Neural progenitor cell (in vitro differentiated cells): Measurements from ENCODE around the gene ANTXRL. TPM values are rescaled to one million over a fixed set of nuclear protein-coding genes. Genes with fewer than 3 reads are reported as not detected.
"Not testable (repeated sequence)": the region's sequence is repeated elsewhere in the genome, so short reads cannot be mapped to it uniquely, and the experiment has no call there.

Source experiments
- DNase-seq: peaks from one replicate; pipeline ENCODE4 v3.0.0-alpha.2; 2016; ENCODE audit warnings: low spot score
- H2AFZ ChIP-seq: fragments of 200-600 bp; sonication (generic); replicated peaks from 2 replicates; pipeline ENCODE4 v1.6.1; 2016; ENCODE audit warnings: antibody characterized with exemption
- H3F3A ChIP-seq: fragments of 200-600 bp; sonication (generic); 2 replicates; pipeline ENCODE4 v1.6.1; 2016; ENCODE audit warnings: antibody characterized with exemption, low read depth
- H3K27ac ChIP-seq: fragments of 200-600 bp; sonication (generic); 2 replicates; pipeline ENCODE4 v1.5.1; 2016; ENCODE audit warnings: mild to moderate bottlenecking
- H3K27me3 ChIP-seq: fragments of 200-600 bp; sonication (generic); 2 replicates; pipeline ENCODE4 v1.6.1; 2016; ENCODE audit warnings: mild to moderate bottlenecking, moderate library complexity
- H3K36me3 ChIP-seq: fragments of 200-600 bp; sonication (generic); 2 replicates; pipeline ENCODE4 v1.5.1; 2016
- H3K4me1 ChIP-seq: fragments of 200-600 bp; sonication (generic); 2 replicates; pipeline ENCODE4 v1.6.1; 2016; ENCODE audit warnings: mixed run types
- H3K4me2 ChIP-seq: fragments of 200-600 bp; sonication (generic); 2 replicates; pipeline ENCODE4 v1.6.1; 2016
- H3K4me3 ChIP-seq: fragments of 200-600 bp; sonication (generic); 2 replicates; pipeline ENCODE4 v1.5.1; 2016
- H3K79me2 ChIP-seq: fragments of 200-600 bp; sonication (generic); 2 replicates; pipeline ENCODE4 v1.6.1; 2016; ENCODE audit warnings: low read depth
- H3K9ac ChIP-seq: fragments of 200-600 bp; sonication (generic); 2 replicates; pipeline ENCODE4 v1.6.1; 2016
- H3K9me3 ChIP-seq: fragments of 200-600 bp; sonication (generic); 2 replicates; pipeline ENCODE4 v1.5.1; 2016; ENCODE audit warnings: low read depth
- H4K20me1 ChIP-seq: fragments of 200-600 bp; sonication (generic); 2 replicates; pipeline ENCODE4 v1.6.1; 2016; ENCODE audit warnings: low read depth
- H3K27ac Mint-ChIP-seq: 3 replicates; pipeline ENCODE4 v1.8.0; 2021; ENCODE audit warnings: mixed read lengths
- H3K27me3 Mint-ChIP-seq: 2 replicates; pipeline ENCODE4 v1.8.0; 2022; ENCODE audit warnings: low read depth, mild to moderate bottlenecking, inconsistent platforms, moderate library complexity, mixed read lengths; ENCODE audit not compliant: insufficient read depth
- H3K36me3 Mint-ChIP-seq: 3 replicates; pipeline ENCODE4 v1.8.0; 2021; ENCODE audit warnings: mixed read lengths
- H3K4me1 Mint-ChIP-seq: 3 replicates; pipeline ENCODE4 v1.8.0; 2021; ENCODE audit warnings: mixed read lengths
- H3K4me3 Mint-ChIP-seq: 3 replicates; pipeline ENCODE4 v1.8.0; 2021; ENCODE audit warnings: mild to moderate bottlenecking, moderate library complexity, mixed read lengths
- H3K9me3 Mint-ChIP-seq: 3 replicates; pipeline ENCODE4 v1.8.0; 2020; ENCODE audit warnings: mixed read lengths
- EZH2 ChIP-seq: fragments of 200-600 bp; sonication (generic); IDR thresholded peaks from 2 replicates; pipeline ENCODE4 v1.6.1; 2017; ENCODE audit warnings: antibody characterized with exemption, mild to moderate bottlenecking, moderate library complexity
- EZH2phosphoT487 ChIP-seq: fragments of 200-600 bp; sonication (generic); IDR thresholded peaks from 2 replicates; pipeline ENCODE4 v1.6.1; 2017; ENCODE audit warnings: antibody characterized with exemption
- total RNA-seq: library from RNA; depleted of rRNA; stranded (reverse); fragments of >200 nt; gene quantifications from 2 replicates; pipeline ENCODE4 v1.2.3, GENCODE V29; 2015; ENCODE audit warnings: low replicate concordance
- TF ChIP-seq, protein P1 (sequence below): fragments of 200-600 bp; sonication (generic); IDR thresholded peaks from 2 replicates; pipeline ENCODE4 v1.5.1; 2017; ENCODE audit warnings: antibody characterized with exemption, mild to moderate bottlenecking

Gene ANTXRL
- total RNA-seq, 1 donor from 2014 or later, result not detected

- no peak overlapping the region for H3K4me3 ChIP-seq
- no peaks in the 10 kb centered on the region for H3K36me3 Mint-ChIP-seq
- H3K9me3 Mint-ChIP-seq, result peaks cover 1% of the 10 kb centered on the region
- no peaks in the 10 kb centered on the region for H3K36me3 ChIP-seq
- H3K27me3 ChIP-seq, result no peaks in the 10 kb centered on the region
- no peaks in the 10 kb centered on the region for H3F3A ChIP-seq
- H3K4me1 Mint-ChIP-seq, result no peaks in the 10 kb centered on the region
- no peaks in the 10 kb centered on the region for H3K4me1 ChIP-seq
- no peak overlapping the region for H3K4me2 ChIP-seq
- H3K27me3 Mint-ChIP-seq, result no peaks in the 10 kb centered on the region
- H3K27ac Mint-ChIP-seq, result no peak overlapping the region
- no peak overlapping the region for H3K4me3 Mint-ChIP-seq
- H3K9ac ChIP-seq, result no peak overlapping the region
- TF ChIP-seq EZH2, result no peak
- TF ChIP-seq, protein P1, sequence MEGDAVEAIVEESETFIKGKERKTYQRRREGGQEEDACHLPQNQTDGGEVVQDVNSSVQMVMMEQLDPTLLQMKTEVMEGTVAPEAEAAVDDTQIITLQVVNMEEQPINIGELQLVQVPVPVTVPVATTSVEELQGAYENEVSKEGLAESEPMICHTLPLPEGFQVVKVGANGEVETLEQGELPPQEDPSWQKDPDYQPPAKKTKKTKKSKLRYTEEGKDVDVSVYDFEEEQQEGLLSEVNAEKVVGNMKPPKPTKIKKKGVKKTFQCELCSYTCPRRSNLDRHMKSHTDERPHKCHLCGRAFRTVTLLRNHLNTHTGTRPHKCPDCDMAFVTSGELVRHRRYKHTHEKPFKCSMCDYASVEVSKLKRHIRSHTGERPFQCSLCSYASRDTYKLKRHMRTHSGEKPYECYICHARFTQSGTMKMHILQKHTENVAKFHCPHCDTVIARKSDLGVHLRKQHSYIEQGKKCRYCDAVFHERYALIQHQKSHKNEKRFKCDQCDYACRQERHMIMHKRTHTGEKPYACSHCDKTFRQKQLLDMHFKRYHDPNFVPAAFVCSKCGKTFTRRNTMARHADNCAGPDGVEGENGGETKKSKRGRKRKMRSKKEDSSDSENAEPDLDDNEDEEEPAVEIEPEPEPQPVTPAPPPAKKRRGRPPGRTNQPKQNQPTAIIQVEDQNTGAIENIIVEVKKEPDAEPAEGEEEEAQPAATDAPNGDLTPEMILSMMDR, result no peak
- no peak for TF ChIP-seq EZH2phosphoT487
- no peaks in the 10 kb centered on the region for H3K9me3 ChIP-seq
- no peak for DNase-seq
- no peaks in the 10 kb centered on the region for H3K79me2 ChIP-seq
- H4K20me1 ChIP-seq, result no peaks in the 10 kb centered on the region
- no peak overlapping the region for H2AFZ ChIP-seq
- H3K27ac ChIP-seq, result no peak overlapping the region
These were observed 39.7 kb upstream of the ANTXRL start for GRCh38 chr10:46247181-46247475.

- Histone ChIP-seq H3K4me2 (no peak overlapping the region), H3K27me3 (no peaks in the 10 kb centered on the region), H3F3A (no peaks in the 10 kb centered on the region), H3K27ac (no peak overlapping the region), H3K4me1 (no peaks in the 10 kb centered on the region), H3K9ac (no peak overlapping the region), H3K36me3 (no peaks in the 10 kb centered on the region), H3K4me3 (no peak overlapping the region), H4K20me1 (no peaks in the 10 kb centered on the region), H3K9me3 (no peaks in the 10 kb centered on the region), H2AFZ (no peak overlapping the region), H3K79me2 (no peaks in the 10 kb centered on the region)
- Mint-ChIP-seq H3K9me3 (no peaks in the 10 kb centered on the region), H3K36me3 (no peaks in the 10 kb centered on the region), H3K27ac (no peak overlapping the region), H3K27me3 (no peaks in the 10 kb centered on the region), H3K4me1 (no peaks in the 10 kb centered on the region), H3K4me3 (no peak overlapping the region)
- TF ChIP-seq, protein P1, result no peak
- TF ChIP-seq EZH2phosphoT487, result no peak
- no peak for TF ChIP-seq EZH2
- DNase-seq, result no peak
These were observed 38.8 kb upstream of the ANTXRL start for GRCh38 chr10:46247808-46248569.

DNA sequence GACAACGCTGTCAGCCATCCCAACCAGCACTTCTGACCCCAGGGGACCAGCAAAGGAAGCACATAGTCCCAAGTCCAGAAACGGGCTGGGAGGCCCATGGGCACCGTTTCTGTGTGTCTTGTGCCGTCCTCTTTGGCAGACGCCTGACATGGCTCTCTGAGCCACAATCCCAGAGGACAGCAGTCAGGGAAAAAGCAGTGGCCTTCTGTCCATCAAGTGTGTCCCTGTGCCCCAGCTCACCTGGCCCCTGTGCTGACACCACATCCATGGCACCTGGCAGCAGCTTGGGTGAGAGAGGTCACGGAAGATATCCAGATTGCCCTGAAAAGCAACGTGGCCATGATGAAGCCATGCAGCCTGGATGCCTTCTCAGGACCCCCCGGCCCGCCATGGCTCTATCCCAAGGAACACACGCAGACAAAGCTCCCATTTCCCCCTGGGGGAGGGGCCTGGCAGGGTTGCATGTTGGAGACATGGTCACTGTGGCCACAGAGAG, 38.1 kb upstream of the ANTXRL start:
- H3K4me2 ChIP-seq, result no peak overlapping the region
- no peaks in the 10 kb centered on the region for H3K79me2 ChIP-seq
- H3K9me3 Mint-ChIP-seq, result no peaks in the 10 kb centered on the region
- H3K27me3 ChIP-seq, result no peaks in the 10 kb centered on the region
- no peaks in the 10 kb centered on the region for H3K4me1 Mint-ChIP-seq
- H3K27me3 Mint-ChIP-seq, result no peaks in the 10 kb centered on the region
- no peak overlapping the region for H3K4me3 Mint-ChIP-seq
- no peaks in the 10 kb centered on the region for H3K36me3 Mint-ChIP-seq
- H3K4me1 ChIP-seq, result no peaks in the 10 kb centered on the region
- no peak overlapping the region for H3K4me3 ChIP-seq
- DNase-seq, result no peak
- H3K9me3 ChIP-seq, result no peaks in the 10 kb centered on the region
- no peak overlapping the region for H2AFZ ChIP-seq
- H3K36me3 ChIP-seq, result no peaks in the 10 kb centered on the region
- TF ChIP-seq, protein P1, result no peak
- TF ChIP-seq EZH2 (no peak), EZH2phosphoT487 (no peak)
- H4K20me1 ChIP-seq, result no peaks in the 10 kb centered on the region
- no peak overlapping the region for H3K27ac Mint-ChIP-seq
- no peak overlapping the region for H3K27ac ChIP-seq
- no peaks in the 10 kb centered on the region for H3F3A ChIP-seq
- no peak overlapping the region for H3K9ac ChIP-seq

DNA sequence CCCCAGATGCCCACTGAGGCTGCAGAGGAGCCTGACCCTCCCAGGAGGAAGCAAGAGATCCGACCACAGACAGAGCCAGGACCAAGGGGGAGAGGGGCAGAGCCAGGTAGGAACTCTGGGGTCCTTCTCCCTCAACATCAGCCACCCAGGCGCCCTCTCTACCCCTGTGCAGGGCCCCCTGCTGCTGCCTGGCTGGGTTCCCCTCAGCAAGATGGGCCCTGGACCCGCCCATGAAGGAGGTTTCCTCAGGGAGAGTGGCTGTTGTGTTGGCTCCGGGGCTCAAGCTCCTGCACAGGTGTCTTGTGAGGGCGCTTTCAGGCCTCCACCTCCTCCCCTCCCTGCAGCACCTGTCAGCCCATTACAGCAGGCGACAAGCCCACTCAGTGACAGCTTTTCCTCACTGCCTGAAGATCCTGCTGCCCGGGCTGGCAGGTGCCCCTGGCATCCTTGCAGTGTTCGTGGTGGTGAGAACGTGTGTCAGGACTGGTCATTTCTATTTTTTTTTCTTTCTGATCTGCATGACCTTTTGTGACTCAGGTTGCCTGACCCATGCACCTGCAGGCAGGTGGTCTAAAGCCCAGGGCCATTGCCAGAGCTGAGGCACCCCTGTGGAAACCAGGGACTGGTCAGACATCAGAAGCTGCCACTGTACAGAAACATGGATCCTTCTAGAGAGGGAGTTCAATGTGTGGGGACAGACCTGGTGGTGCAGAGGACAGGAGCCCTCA, 37.0 kb upstream of the ANTXRL start:
- not testable (repeated sequence) for H3K36me3 ChIP-seq, H3K9ac ChIP-seq, H3K9me3 Mint-ChIP-seq, H3K27ac Mint-ChIP-seq, H3K79me2 ChIP-seq, DNase-seq, H3K4me3 Mint-ChIP-seq, H2AFZ ChIP-seq, H3K4me1 ChIP-seq, H3K27ac ChIP-seq, H3K27me3 Mint-ChIP-seq, H4K20me1 ChIP-seq, H3K4me3 ChIP-seq, H3K27me3 ChIP-seq, H3K4me2 ChIP-seq, H3K9me3 ChIP-seq, H3F3A ChIP-seq, H3K4me1 Mint-ChIP-seq, H3K36me3 Mint-ChIP-seq
